GM18861 (cell line): Measurements from ENCODE around the gene FIBP.

Source experiments
- ATAC-seq: cut with Tn5 transposase; IDR thresholded peaks from one replicate; pipeline ENCODE4 v1.9.1; 2021; ENCODE audit not compliant: unreplicated experiment

The FIBP gene

DNA sequence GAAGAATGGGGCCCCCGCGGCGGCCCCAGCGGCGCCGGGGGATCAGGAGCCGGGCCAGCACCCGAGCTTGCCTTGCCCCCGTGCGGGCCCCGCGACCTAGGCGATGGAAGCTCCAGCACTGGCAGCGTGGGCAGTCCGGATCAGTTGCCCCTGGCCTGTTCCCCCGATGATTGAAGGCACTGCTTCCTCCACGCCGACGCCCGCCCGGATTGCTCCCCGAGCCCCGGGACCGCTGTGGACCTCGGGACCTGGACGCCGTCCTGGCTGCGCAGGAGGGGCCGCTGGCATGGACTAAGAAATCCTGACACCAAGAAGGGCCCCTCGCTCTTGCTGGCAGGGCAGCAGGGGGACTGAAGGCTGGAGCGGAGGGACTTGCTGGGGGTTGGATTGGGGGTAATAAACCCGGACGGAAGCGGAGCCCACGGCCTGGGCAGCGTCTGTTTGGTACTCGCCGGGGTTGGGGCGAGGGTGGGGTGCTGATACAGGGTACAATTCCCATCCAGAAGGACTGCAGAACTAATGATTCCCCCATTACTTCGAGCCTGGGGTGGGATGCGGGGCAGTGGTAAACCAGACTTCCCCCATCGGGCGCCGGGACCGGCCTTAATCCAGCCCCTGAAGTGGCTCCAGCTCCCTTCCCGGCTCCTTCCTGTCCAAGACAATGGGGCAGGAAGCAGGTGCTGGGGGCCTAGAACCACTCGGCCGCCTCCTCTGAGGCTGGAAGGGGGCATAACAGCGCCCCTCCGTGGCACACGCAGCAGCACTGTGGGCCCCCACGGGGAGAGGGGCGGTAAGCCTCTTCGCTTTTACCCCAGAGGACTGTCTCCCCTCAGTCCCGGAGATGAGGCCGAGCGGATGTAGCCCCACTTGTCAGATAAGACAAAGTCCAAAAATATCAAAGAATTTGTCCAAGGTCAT, 3.2 kb upstream of the FIBP start:
- ATAC-seq, result no peak

DNA sequence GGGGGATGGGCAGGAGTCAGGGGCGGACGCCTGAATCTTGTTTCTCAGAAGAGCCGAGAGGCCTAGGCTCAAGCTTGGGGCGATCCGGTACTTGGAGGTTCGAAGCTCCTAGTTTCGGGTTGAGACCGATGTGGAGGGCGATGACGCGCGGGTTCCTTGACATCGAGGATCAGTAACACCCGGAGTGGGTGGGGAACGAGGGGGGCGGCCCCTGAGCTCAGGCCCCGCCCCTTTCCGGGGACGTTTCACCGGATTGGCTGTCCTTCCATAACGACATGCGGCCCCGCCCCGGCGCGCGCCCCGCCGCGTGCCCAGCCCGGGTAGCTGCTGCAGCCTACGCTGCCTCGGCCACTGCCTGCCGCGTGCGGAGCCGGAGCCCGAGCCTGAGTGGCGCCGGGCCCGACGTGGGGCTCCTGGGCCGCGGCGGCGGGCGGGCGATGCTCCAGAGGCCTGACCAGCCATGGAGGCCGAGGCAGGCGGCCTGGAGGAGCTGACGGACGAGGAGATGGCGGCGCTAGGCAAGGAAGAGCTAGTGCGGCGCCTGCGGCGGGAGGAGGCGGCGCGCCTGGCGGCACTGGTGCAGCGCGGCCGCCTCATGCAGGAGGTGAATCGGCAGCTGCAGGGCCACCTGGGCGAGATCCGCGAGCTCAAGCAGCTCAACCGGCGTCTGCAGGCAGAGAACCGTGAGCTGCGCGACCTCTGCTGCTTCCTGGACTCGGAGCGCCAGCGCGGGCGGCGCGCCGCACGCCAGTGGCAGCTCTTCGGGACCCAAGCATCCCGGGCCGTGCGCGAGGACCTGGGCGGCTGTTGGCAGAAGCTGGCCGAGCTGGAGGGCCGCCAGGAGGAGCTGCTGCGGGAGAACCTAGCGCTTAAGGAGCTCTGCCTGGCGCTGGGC, 2.3 kb upstream of the FIBP start, which contains the start of gene CCDC85B:
TSS of gene CCDC85B (plus strand) at position 350 of the 895 bp plus-strand sequence. CDS start at position 461, 111 bp downstream.
- ATAC-seq, result peak; percentile 50

DNA sequence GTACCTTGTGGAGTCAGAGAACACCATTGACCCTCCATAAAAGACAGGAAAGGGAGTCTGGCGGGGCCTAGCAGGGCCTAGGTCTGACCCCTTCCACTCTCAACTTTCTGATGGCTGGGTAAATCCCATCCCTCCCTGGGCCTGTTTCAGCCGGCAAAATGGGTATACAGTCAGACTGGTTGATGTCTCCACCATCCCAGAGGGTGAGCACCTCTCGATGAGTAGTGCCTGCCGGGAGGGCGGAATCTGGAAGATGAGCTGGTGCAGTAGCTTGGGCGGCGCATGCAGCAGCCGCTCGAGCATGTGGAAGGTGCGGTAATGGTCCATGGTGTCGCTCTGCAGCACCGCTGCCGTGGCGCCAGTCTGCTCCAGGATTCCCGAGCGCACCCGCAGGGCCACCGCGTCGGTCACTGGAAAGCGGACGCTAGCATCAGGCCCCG, 528 bp downstream of the FIBP start:
- no peak for ATAC-seq

DNA sequence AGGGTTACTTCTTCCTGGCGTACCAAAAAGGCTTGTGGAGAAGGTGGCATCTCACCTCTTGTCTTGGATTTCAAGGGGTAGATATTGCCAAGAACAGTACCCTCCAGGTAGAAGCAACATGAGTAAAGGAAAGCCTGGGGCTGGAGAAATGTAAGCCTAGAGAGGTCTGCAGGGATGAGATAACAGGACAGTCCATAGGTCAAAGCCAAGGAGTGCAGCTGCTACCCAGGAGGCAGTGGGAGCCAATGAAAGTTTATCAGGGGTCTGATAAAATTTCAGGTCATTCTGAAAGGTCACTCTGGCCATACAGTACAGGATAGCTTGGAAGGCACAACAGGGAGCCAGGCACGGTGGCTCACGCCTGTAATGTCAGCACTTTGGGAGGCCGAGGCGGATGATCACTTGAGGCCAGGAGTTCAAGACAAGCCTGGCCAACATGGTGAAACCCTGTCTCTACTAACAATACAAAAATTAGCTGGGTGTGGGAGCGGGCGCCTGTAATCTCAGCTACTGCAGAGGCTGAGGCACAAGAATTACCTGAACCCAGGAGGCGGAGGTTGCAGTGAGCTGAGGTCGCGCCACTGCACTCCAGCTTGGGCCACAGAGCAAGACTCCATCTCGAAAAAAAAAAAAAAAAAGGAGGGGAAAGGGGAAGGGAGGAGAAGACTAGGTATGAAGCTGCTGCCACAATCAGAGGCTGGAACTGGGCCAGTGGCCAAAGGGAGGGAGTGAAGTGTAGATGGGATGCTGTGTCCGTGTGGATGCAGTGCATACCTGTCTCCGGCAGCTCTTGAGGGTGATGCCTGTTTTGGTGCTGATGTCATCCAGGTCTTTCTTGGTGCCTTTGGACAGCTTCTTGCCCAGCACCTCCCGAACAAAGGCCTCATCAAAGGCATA, 1.2 kb downstream of the FIBP start:
- no peak for ATAC-seq

DNA sequence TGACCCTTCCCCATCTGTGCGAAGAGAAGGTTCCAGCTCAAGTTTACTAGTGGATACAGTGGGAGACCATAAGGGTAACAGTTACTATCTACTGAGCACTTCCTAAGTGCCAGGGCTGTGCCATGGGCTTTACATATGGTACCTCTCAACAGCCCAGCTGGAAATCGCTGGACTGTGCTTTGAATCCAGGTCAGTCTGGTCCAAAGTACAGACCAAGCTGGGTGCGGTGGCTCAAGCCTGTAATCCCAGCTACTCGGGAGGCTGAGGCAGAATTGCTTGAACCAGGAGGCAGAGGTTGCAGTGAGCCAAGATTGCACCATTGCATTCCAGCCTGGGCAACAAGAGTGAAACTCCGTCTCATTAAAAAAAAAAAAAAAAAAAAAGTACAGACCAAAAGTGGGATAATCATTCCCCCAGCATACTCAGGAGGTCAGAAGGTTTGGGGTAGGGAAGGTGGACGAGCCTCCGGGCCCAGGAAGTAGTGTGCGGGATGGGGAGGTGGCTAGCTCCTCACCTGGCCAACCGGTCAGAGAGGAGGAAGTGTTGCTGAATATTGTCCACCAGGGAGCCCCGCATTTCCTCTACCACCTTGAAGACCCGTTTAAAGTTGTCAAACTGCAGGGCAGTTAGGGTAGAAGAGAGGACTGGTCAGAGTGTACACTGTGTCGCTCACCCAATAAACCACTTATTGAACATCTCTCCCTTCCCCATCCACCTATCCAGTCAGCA, 2.3 kb downstream of the FIBP start:
- ATAC-seq, result no peak

DNA sequence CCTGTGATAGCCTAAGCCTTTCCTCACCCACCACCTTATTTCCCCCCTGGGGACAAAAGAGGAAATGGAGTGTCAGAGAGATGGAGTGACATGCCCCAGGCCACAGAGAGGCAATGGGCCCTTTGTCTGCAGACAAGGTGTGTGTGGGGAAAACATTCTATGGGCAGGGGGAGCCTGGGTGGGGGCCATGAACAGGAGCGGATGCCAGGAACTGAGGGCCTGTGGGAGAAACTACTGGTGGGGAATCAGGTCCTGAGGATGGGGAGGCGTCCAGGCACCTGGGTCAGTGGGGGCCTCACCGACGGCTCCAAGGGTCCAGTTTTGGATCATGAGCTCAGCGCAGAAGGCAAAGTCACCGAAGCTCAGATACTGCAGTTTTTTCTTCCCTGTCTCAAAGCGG, 3.0 kb downstream of the FIBP start:
- no peak for ATAC-seq

DNA sequence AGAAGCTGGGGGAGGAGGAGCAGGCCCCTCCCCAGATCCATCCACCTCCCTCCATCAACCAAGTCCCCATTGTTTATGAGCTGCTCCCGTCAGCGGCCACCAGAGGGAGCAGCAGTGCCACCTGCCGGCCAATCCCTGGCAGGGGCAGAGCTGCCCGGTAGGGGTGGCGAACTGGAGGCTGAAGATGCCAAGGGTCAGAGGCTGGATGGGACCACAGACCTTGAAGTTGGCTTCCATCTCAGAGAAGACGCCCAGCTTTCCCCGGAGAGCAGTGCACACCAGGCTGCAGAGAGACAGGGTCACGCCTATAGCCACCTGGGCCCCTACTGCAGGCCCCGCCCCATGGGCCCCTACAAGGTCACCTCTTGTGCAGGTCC, 3.6 kb downstream of the FIBP start:
- peak; percentile 33 for ATAC-seq

DNA sequence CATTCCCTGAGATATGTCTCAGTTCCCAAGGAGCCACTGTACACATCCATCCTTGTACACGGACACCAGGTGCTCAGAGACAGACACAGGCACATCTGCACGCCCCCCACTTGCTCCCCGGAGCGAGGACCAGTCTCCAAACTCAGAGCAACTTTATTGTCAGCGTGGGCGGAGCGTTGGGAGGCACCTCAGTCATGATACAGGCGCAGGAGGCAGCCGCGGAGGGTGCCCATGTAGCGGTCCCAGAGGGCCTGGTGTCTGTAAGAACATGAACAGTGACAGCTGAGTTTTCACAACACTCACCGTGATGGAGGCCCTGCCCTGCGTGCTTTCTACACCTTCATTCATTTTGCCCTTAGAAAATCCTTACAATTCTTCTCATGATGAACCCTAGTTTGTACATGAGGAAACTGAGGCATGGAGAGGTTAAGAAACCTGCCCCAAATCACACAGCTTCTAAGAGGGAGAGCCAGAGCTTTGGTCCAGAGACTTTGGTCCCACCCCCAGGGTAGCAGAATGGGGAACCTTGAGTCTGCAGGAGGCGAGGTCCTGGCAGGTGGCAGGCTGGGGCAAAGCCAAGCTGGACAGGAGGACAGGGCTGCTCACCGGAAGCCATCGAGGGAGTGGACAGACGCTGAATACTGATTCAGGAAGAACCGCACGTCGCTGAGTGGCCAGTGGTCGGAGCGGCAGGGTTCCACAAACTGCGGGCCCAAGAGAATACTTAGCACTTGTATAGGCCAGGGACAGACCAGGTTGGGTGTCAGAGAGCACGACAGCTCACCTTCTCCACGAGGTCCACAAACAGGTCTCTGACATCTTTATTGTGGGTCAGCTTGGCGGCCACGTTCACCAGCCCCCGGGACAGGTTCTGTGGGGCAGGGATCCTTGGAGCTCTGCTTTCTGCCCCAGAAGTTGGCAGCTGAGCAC, 4.2 kb downstream of the FIBP start:
- ATAC-seq, result no peak

DNA sequence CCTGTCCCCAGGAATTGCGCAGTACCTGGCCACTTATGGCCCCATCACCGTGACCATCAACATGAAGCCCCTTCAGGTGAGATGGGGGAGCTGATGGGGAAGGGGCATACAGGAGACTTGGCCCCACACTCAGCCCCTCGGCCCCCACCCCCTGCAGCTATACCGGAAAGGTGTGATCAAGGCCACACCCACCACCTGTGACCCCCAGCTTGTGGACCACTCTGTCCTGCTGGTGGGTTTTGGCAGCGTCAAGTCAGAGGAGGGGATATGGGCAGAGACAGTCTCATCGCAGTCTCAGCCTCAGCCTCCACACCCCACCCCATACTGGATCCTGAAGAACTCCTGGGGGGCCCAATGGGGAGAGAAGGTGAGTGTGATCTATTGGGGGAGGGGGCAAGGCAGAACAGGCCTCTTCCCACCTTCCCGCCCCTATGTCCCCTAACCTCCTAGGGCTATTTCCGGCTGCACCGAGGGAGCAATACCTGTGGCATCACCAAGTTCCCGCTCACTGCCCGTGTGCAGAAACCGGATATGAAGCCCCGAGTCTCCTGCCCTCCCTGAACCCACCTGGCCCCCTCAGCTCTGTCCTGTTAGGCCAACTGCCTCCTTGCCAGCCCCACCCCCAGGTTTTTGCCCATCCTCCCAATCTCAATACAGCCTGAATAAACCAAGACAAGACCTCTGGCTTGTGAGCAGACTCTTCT, 5.1 kb downstream of the FIBP start:
- no peak for ATAC-seq

DNA sequence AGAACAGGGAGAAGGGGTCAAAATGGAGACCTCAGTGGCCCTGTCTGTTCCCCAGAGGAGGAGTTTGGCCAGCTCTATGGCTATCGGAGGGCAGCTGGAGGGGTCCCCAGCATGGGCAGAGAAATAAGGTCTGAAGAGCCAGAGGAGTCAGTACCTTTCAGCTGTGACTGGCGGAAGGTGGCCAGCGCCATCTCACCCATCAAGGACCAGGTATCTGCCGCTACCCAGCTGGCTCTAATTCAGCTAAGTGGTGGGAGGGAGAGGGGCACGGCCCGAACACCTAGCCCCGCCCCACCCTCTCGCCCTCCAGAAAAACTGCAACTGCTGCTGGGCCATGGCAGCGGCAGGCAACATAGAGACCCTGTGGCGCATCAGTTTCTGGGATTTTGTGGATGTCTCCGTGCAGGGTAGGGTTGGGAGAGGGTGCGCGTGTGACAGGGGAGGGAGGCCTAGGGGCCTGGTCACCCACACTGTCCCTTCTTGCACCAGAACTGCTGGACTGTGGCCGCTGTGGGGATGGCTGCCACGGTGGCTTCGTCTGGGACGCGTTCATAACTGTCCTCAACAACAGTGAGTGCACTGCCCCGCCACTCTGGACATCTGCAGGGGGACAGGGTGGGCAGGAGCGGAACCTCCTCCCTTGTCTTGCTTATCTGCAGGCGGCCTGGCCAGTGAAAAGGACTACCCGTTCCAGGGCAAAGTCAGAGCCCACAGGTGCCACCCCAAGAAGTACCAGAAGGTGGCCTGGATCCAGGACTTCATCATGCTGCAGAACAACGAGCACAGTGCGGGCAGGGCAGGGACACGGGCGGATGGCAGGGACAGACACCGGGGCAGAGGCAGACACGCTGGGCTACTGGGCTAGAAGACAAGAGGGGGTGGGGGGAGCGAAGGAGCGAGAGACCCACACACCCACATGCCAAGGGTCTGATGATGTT, 5.9 kb downstream of the FIBP start:
- ATAC-seq, result no peak

DNA sequence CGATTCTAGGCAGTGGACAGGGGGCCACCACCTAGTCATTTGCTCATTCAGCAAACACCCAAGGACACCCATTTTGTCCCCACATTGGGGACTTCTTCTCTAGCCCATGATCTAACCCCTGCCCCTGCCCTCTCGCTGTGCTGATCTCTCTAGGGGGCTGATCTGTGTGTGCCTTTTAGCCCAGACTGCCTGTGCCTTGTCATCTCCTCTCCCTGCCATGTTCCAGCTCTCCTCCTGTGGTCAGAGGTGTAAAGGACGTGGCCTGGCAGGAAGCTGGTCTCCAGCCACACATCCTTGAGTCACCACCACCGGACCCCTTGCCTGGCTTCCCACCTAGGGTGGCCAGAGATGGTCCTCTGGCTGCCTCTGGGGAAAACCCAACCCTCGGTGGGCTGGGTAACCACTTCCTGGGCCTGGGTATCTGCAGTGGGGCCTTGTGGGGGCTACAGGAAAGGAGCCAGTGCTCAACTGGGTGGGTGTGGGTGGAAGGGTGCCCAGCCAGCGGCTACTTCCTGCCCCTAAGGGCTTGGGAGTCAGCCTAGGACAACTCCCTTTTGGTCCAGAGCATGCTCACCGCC, 7.3 kb downstream of the FIBP start:
- ATAC-seq, result no peak

DNA sequence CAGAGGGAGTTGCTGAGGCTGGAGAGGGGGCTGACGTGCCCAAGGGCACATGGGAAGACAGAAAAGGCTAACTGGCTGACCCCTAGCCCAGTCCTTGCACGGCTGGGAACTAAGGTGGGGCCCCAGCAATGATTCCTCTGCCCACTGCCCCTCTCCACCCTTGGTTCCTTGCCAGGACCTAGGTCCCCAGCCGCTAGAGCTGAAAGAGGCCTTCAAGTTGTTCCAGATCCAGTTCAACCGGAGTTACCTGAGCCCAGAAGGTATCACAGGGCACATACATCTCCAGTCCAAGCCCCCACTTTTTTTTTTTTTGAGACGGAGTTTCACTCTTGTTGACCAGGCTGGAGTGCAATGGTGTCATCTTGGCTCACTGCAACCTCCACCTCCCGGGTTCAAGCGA, 8.2 kb downstream of the FIBP start:
- no peak for ATAC-seq

DNA sequence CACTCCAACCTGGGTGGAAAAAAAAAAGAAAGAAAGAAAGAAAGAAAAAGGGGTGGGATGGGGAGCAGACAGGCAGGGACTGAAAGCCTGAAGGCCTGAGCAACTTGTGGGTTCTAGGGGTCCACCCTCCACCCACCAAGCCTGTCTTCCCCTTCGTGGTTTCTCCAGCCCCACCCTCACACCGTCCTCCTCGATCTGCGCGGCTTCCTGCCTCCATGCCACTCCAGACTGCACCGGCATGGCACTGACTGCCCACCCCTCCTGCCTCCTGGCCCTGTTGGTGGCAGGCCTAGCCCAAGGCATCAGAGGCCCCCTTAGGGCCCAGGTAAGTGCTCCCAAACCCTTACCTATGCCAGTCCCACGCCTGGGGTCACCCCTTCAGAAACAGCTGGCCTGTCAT, 8.7 kb downstream of the FIBP start, which contains the start of gene CTSW:
TSS of gene CTSW (plus strand) at position 221 of the 400 bp plus-strand sequence. CDS start at position 239, 18 bp downstream.
- no peak for ATAC-seq

DNA sequence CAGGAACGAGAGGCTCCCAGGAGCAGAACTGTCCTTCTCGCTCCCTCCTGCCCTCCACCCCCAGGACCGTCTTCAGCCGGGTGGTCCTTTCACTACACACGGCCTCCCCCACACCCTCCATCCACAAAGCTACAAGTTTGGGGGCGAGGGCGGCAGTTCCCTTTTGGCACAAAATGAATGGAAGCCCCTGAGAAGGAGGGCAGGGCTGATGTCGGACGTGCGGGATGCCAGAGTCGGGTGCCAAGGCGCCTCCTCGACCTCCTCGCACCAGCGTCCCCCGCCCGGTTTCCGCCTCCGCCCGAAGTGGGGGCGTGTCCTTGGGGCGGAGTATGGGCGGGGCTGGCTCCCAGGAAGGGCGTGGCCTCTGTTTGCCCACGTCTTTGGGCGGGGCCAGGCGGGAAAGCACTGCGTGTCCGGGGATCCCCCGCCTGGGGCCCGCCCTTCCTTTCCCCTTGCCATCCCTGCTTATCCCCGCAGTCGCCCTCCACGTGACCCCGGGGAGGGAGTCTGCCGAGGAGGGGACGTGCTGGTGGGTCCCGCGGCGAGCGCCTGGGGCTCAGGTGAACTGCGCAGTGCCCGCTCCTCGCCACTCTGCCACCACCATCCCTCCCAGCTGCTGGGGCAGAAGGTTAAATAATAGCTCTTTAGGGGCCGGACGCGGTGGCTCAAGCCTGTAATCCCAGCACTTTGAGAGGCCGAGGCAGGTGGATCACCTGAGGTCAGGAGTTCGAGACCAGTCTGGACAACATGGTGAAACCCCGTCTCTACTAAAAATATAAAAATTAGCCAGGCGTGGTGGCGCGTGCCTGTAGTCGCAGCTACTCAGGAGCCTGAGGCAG, 14.7 kb downstream of the FIBP start:
- peak; percentile 61 for ATAC-seq

DNA sequence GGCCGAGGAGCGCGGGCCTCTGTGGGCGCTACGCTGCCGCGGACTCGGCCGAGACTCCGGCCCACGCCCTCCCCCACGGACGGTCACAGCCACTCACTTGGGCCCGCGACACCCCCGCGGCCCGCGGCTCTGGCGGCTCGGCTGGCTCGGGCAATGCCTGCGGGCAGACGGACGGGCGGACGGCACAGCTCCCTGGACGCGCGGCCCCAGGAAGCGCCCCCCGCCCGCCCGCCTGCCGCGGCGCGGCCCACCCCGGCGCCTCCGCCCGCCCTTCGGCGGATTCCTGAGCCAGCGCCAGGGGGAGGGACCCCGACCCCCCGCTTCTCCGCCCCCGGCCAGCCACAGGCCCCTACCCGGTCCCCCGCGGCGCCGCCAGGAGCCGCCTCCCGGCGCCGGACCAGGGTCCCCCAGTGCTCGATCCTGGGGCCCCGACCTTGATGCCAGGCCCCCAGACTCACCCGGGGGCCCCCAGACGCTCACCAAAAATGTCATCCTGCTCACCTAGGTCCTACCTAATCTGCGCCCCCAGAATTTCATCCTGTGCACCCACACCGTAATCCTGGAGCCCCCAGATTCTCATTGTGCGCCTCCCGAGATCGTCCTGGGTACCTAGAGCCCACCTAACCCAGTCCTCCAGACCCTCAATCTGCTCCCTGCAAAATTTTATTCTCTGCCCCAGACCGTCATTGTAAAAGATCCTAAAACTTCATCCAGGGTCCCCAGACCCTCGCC, 15.5 kb downstream of the FIBP start, which contains the start of gene EFEMP2:
TSS of gene EFEMP2 (minus strand) at position 215 of the 732 bp plus-strand sequence. CDS start 446 bp downstream, outside the sequence.
- ATAC-seq, result no peak
